Measurements from ENCODE around the gene FADS6. TPM values are rescaled to one million over a fixed set of nuclear protein-coding genes. Genes with fewer than 3 reads are reported as not detected.

FADS6 gene
- total RNA-seq, 2 donors from 2014 or later, result not detected

DNA sequence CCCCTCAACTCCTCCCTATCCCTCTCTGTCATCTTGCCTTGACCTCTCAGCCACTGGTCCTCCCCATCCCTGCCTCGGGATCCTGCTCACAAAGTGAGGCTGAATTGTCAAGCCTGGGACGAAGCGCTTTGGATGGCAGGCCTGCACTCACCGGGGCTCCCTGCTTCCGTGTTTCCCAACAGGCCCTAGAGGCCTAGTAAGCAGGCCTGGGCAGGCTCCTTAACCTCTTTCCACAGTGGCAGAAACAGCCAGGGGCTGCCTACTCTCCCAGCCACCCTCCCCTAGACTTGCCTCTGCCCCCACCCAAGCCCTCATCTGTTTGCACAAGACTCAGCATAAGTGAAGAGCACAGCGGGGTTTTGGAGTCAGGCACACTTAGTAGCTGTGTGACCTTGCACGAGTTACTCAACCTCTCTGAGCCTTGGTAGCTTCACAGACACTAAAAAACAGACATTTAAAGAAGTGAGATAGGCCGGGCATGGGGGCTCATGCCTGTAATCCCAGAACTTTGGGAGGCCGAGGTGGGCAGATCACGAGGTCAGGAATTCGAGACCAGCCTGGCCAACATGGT, 5.0 kb upstream of the FADS6 start:
- DNase-seq (ENCODE audit: low spot score), result no peak
- H3K27me3 ChIP-seq, result peaks cover 0 to 8% of the 10 kb centered on the region in 2 donors
- no peak overlapping the region for H3K4me3 ChIP-seq
- no peak overlapping the region for H3K27ac ChIP-seq
- peaks cover 0 to 6% of the 10 kb centered on the region in 2 donors for H3K4me1 ChIP-seq
- H3K36me3 ChIP-seq, result no peaks in the 10 kb centered on the region
- no peaks in the 10 kb centered on the region for H3K9me3 ChIP-seq
- TF ChIP-seq, protein P1, sequence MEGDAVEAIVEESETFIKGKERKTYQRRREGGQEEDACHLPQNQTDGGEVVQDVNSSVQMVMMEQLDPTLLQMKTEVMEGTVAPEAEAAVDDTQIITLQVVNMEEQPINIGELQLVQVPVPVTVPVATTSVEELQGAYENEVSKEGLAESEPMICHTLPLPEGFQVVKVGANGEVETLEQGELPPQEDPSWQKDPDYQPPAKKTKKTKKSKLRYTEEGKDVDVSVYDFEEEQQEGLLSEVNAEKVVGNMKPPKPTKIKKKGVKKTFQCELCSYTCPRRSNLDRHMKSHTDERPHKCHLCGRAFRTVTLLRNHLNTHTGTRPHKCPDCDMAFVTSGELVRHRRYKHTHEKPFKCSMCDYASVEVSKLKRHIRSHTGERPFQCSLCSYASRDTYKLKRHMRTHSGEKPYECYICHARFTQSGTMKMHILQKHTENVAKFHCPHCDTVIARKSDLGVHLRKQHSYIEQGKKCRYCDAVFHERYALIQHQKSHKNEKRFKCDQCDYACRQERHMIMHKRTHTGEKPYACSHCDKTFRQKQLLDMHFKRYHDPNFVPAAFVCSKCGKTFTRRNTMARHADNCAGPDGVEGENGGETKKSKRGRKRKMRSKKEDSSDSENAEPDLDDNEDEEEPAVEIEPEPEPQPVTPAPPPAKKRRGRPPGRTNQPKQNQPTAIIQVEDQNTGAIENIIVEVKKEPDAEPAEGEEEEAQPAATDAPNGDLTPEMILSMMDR (IDR thresholded peaks at IDR 0.05), result no peak

- Histone ChIP-seq H3K27ac (no peak overlapping the region), H3K9me3 (no peaks in the 10 kb centered on the region), H3K27me3 (peaks cover 0 to 20% of the 10 kb centered on the region in 2 donors), H3K4me1 (peaks cover 0 to 12% of the 10 kb centered on the region in 2 donors), H3K36me3 (no peaks in the 10 kb centered on the region), H3K4me3 (peak overlapping the region in 1 of 2 donors; percentile 43)
- no peak for DNase-seq (ENCODE audit: low spot score)
- TF ChIP-seq, protein P1 (IDR thresholded peaks at IDR 0.05), result no peak
Measured at GRCh38 chr17:74893936-74894671, 671 bp upstream of the FADS6 start.

- Histone ChIP-seq H3K27me3 (peaks cover 0 to 20% of the 10 kb centered on the region in 2 donors), H3K36me3 (no peaks in the 10 kb centered on the region), H3K4me1 (peaks cover 0 to 12% of the 10 kb centered on the region in 2 donors), H3K27ac (no peak overlapping the region), H3K4me3 (no peak overlapping the region), H3K9me3 (no peaks in the 10 kb centered on the region)
- DNase-seq (ENCODE audit: low spot score), result no peak
- TF ChIP-seq, protein P1 (IDR thresholded peaks at IDR 0.05), result no peak
Measured at GRCh38 chr17:74892013-74892841, 1.2 kb downstream of the FADS6 start.

DNA sequence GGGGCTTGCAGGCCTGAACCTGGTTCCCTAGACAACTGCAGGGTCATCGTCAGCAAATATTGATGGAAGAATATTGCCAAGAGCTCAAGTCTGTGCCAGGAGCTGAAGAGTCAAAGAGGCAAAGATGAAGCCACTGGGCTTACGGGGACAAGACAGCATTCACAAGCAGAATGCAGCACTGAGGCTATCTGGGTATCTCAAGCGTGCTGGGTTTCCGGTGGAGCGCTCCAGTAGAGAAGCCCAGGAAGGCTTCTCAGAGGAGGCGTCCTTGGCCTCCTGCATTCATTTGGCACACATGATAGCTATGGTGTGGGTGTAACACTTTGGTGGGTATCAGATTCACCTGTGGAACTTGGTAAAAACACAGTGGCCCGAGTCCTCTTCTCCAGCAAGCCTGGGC, 2.9 kb downstream of the FADS6 start:
- H3K27me3 ChIP-seq, result peaks cover 0 to 20% of the 10 kb centered on the region in 2 donors
- no peak for DNase-seq (ENCODE audit: low spot score)
- H3K36me3 ChIP-seq, result no peaks in the 10 kb centered on the region
- H3K9me3 ChIP-seq, result no peaks in the 10 kb centered on the region
- TF ChIP-seq, protein P1 (IDR thresholded peaks at IDR 0.05), result no peak
- peaks cover 0 to 12% of the 10 kb centered on the region in 2 donors for H3K4me1 ChIP-seq
- no peak overlapping the region for H3K4me3 ChIP-seq
- no peak overlapping the region for H3K27ac ChIP-seq

- DNase-seq (ENCODE audit: low spot score), result no peak
- Histone ChIP-seq H3K36me3 (no peaks in the 10 kb centered on the region), H3K27ac (no peak overlapping the region), H3K4me1 (peaks cover 0 to 6% of the 10 kb centered on the region in 2 donors), H3K27me3 (peaks cover 0 to 12% of the 10 kb centered on the region in 2 donors), H3K4me3 (no peak overlapping the region), H3K9me3 (no peaks in the 10 kb centered on the region)
- TF ChIP-seq, protein P1 (IDR thresholded peaks at IDR 0.05), result no peak
Measured at GRCh38 chr17:74888469-74888868, 5.0 kb downstream of the FADS6 start.

Measured in right atrium auricular region (tissue), 2 donors.